ENCODE results near the gene DOCK8. TPM values are rescaled to one million over a fixed set of nuclear protein-coding genes. Genes with fewer than 3 reads are reported as not detected.

The DOCK8 gene
- total RNA-seq, 1 donor: under 0.01 TPM

- Histone ChIP-seq H3K27me3 (ENCODE audit: insufficient read depth, low read length) (no peaks in the 10 kb centered on the region), H3K4me2 (ENCODE audit: insufficient read depth, low read length) (no peak overlapping the region), H3K4me1 (ENCODE audit: insufficient read depth, low read length) (no peaks in the 10 kb centered on the region), H4K20me1 (ENCODE audit: insufficient read depth, low read length) (no peaks in the 10 kb centered on the region), H3K27ac (ENCODE audit: low read depth, low read length) (no peak overlapping the region), H3K79me2 (ENCODE audit: insufficient read depth, low read length) (no peaks in the 10 kb centered on the region), H3K9me3 (ENCODE audit: low read depth, low read length) (no peaks in the 10 kb centered on the region), H2AFZ (ENCODE audit: low read length) (no peak overlapping the region), H3K4me3 (ENCODE audit: insufficient read depth, low read length) (no peak overlapping the region), H3K36me3 (ENCODE audit: insufficient read depth, low read length) (no peaks in the 10 kb centered on the region)
- DNase-seq (ENCODE audit: insufficient read length, low spot score, missing footprints): no peak
- TF ChIP-seq CTCF (IDR thresholded peaks at IDR 0.05; ENCODE audit: extremely low read depth, low read depth, low read length): no peak
Observed at GRCh38 chr9:354453-354852, 139.8 kb downstream of the DOCK8 start.

GRCh38 chr9:357560-357959, 142.9 kb downstream of the DOCK8 start:
- Histone ChIP-seq H3K9me3 (ENCODE audit: low read depth, low read length) (no peaks in the 10 kb centered on the region), H3K79me2 (ENCODE audit: insufficient read depth, low read length) (no peaks in the 10 kb centered on the region), H3K27me3 (ENCODE audit: insufficient read depth, low read length) (no peaks in the 10 kb centered on the region), H3K27ac (ENCODE audit: low read depth, low read length) (no peak overlapping the region), H3K4me1 (ENCODE audit: insufficient read depth, low read length) (no peaks in the 10 kb centered on the region), H2AFZ (ENCODE audit: low read length) (no peak overlapping the region), H4K20me1 (ENCODE audit: insufficient read depth, low read length) (no peaks in the 10 kb centered on the region), H3K4me3 (ENCODE audit: insufficient read depth, low read length) (no peak overlapping the region), H3K4me2 (ENCODE audit: insufficient read depth, low read length) (no peak overlapping the region), H3K36me3 (ENCODE audit: insufficient read depth, low read length) (no peaks in the 10 kb centered on the region)
- TF ChIP-seq CTCF (IDR thresholded peaks at IDR 0.05; ENCODE audit: extremely low read depth, low read depth, low read length): no peak
- DNase-seq (ENCODE audit: insufficient read length, low spot score, missing footprints): no peak

GRCh38 chr9:362561-363273, 148.1 kb downstream of the DOCK8 start:
- no peak overlapping the region for H3K4me3 ChIP-seq (ENCODE audit: insufficient read depth, low read length)
- H3K27me3 ChIP-seq (ENCODE audit: insufficient read depth, low read length): no peaks in the 10 kb centered on the region
- no peaks in the 10 kb centered on the region for H3K79me2 ChIP-seq (ENCODE audit: insufficient read depth, low read length)
- no peak overlapping the region for H3K27ac ChIP-seq (ENCODE audit: low read depth, low read length)
- no peak overlapping the region for H2AFZ ChIP-seq (ENCODE audit: low read length)
- H4K20me1 ChIP-seq (ENCODE audit: insufficient read depth, low read length): no peaks in the 10 kb centered on the region
- no peak for TF ChIP-seq CTCF (IDR thresholded peaks at IDR 0.05; ENCODE audit: extremely low read depth, low read depth, low read length)
- no peaks in the 10 kb centered on the region for H3K4me1 ChIP-seq (ENCODE audit: insufficient read depth, low read length)
- no peaks in the 10 kb centered on the region for H3K9me3 ChIP-seq (ENCODE audit: low read depth, low read length)
- DNase-seq (ENCODE audit: insufficient read length, low spot score, missing footprints): no peak
- no peaks in the 10 kb centered on the region for H3K36me3 ChIP-seq (ENCODE audit: insufficient read depth, low read length)
- no peak overlapping the region for H3K4me2 ChIP-seq (ENCODE audit: insufficient read depth, low read length)

GRCh38 chr9:363274-363612, 148.6 kb downstream of the DOCK8 start:
- no peak overlapping the region for H3K4me2 ChIP-seq (ENCODE audit: insufficient read depth, low read length)
- H3K79me2 ChIP-seq (ENCODE audit: insufficient read depth, low read length): no peaks in the 10 kb centered on the region
- no peak overlapping the region for H2AFZ ChIP-seq (ENCODE audit: low read length)
- no peak for DNase-seq (ENCODE audit: insufficient read length, low spot score, missing footprints)
- H3K27ac ChIP-seq (ENCODE audit: low read depth, low read length): no peak overlapping the region
- no peaks in the 10 kb centered on the region for H3K4me1 ChIP-seq (ENCODE audit: insufficient read depth, low read length)
- no peaks in the 10 kb centered on the region for H3K36me3 ChIP-seq (ENCODE audit: insufficient read depth, low read length)
- H3K9me3 ChIP-seq (ENCODE audit: low read depth, low read length): no peaks in the 10 kb centered on the region
- H3K4me3 ChIP-seq (ENCODE audit: insufficient read depth, low read length): no peak overlapping the region
- no peak for TF ChIP-seq CTCF (IDR thresholded peaks at IDR 0.05; ENCODE audit: extremely low read depth, low read depth, low read length)
- no peaks in the 10 kb centered on the region for H4K20me1 ChIP-seq (ENCODE audit: insufficient read depth, low read length)
- H3K27me3 ChIP-seq (ENCODE audit: insufficient read depth, low read length): no peaks in the 10 kb centered on the region
